MM.1S (cell line): ENCODE data around the gene PEDS1.

Experiments
- EZH2 ChIP-seq: fragments of 300-600 bp; sonication (generic); optimal IDR thresholded peaks from 2 replicates; pipeline ENCODE3; 2017; ENCODE audit warnings: low read depth, mild to moderate bottlenecking, antibody characterized with exemption, low read length, mixed read lengths
- EZH2phosphoT487 ChIP-seq: fragments of 300-600 bp; sonication (generic); IDR thresholded peaks from 2 replicates; pipeline ENCODE4 v1.6.1; 2018; ENCODE audit warnings: antibody characterized with exemption, low read length

DNA sequence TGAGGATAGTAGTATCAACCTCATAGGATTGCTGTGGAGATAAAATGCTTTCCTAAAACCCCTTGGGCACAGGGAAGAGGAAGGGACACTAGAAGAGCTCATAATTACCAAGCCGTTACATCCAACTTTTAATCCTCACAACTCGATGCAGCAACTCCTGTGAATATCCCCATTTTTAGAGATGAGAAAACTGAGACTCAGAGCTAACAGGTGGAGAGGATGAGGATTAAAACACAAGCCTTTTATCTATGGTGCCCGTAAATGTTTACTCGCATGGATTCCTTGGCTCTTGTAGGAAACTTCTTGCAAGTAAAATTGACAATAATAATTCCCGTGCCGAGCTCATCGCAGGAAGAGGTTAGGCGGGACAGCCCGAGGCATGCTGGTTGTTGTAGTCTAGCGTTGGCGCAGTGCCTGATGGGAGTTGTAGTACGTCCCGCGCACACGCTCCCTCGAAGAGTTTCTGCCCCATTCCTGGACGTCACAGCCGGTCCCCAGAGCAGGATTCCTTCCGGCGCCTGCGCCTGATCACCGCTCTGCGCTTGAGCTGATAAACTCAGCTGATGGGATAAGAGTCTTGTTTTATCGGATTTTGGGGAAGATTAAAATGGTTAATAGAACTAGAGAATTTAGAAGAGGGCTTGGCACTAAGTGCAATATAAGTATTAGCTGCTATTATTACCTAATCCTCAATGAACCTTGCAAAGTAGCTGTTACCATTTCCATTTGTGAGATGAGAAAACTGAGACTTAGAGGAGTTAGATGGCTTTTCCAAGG is 37.7 kb downstream of the PEDS1 start:
- TF ChIP-seq EZH2phosphoT487 (no peak), EZH2 (no peak)
